AG04449 (cell line): Measurements from ENCODE around the gene CALML4.

Experiments used
- CTCF ChIA-PET: fragments of 350-600 bp; formaldehyde crosslinking; extraction: SDS; loops from one replicate; lab custom pipeline; 2021; ENCODE audit warnings: antibody characterized with exemption; lab: Yijun Ruan, JAX
- POLR2A ChIA-PET: fragments of 400-600, 350-600 bp; formaldehyde crosslinking; extraction: SDS; loops from one replicate; lab custom pipeline; 2020; ENCODE audit warnings: antibody characterized with exemption, inconsistent platforms; lab: Yijun Ruan, JAX
- DNase-seq: peaks from one replicate; pipeline ENCODE4 v3.0.0-alpha.2; 2010; ENCODE audit warnings: low read depth, low spot score
- H3K4me3 ChIP-seq: 2 replicates; pipeline ENCODE4 v1.5.1; 2011; ENCODE audit warnings: low read depth, mild to moderate bottlenecking, control low read depth, low read length
- CTCF ChIP-seq: IDR thresholded peaks from one replicate; pipeline ENCODE4 v1.5.1; 2011; ENCODE audit warnings: mild to moderate bottlenecking, moderate library complexity, low read length, control low read depth, inconsistent platforms; ENCODE audit not compliant: insufficient read depth; ENCODE audit errors: missing control alignments

Gene CALML4

GRCh38 chr15:68148039-68148438 lies 57.1 kb downstream of the CALML4 start:
- no peak for DNase-seq
- no peak for TF ChIP-seq CTCF
- CTCF ChIA-PET, result interaction anchor here (1.1 kb wide), 1 partner anchor 284 kb away, joined by 3 read pairs; no protein-coding TSS in a partner anchor
- POLR2A ChIA-PET, result no interaction called here
- H3K4me3 ChIP-seq, result no peak overlapping the region

GRCh38 chr15:68145706-68146105 lies 59.4 kb downstream of the CALML4 start:
- POLR2A ChIA-PET, result no interaction called here
- no peak for TF ChIP-seq CTCF
- DNase-seq, result no peak
- H3K4me3 ChIP-seq, result no peak overlapping the region
- CTCF ChIA-PET, result interaction anchor here (1.9 to 4.6 kb wide), 3 partner anchors 9 to 282 kb away, joined by 9 to 36 read pairs (median 13); no protein-coding TSS in a partner anchor

DNA sequence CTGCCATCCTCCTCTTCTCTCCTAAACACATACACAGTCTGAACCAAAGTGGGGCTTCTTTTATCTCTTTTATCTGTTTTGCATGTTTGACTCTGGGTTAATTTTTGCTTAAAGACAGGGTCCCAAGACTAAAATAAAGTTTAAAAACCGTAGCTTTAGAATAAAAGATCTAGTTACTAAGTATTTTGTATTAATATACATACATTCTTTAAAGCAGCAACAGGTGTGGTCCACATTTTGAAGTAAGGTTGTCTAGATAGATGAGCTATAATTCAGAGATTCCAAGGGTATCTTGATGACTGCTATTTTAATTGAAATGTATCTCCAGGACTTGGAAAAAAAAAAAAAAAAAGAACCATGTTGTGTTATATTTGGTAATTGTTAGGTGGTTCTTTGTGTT lies 61.3 kb downstream of the CALML4 start:
- DNase-seq, result no peak
- ChIA-PET POLR2A (no interaction called here), CTCF (interaction anchor here (1.3 to 4.6 kb wide), 3 partner anchors 10 to 281 kb away, joined by 4 to 36 read pairs (median 5); no protein-coding TSS in a partner anchor)
- H3K4me3 ChIP-seq, result no peak overlapping the region
- TF ChIP-seq CTCF, result no peak

- POLR2A ChIA-PET, result no interaction called here
- DNase-seq, result no peak
- CTCF ChIA-PET, result interaction anchor here (1.0 to 4.6 kb wide), 3 partner anchors 11 to 52 kb away, joined by 4 to 36 read pairs (median 5); no protein-coding TSS in a partner anchor
- TF ChIP-seq CTCF, result no peak
- no peak overlapping the region for H3K4me3 ChIP-seq
These were observed 62.0 kb downstream of the CALML4 start for GRCh38 chr15:68143129-68143528.
